ENCODE data around the gene KLHL5.
"Not testable (repeated sequence)": the region's sequence is repeated elsewhere in the genome, so short reads cannot be mapped to it uniquely, and the experiment has no call there.

Gene KLHL5
- 41.2 to 42.1 reads per million in 2 donors for total RNA-seq

DNA sequence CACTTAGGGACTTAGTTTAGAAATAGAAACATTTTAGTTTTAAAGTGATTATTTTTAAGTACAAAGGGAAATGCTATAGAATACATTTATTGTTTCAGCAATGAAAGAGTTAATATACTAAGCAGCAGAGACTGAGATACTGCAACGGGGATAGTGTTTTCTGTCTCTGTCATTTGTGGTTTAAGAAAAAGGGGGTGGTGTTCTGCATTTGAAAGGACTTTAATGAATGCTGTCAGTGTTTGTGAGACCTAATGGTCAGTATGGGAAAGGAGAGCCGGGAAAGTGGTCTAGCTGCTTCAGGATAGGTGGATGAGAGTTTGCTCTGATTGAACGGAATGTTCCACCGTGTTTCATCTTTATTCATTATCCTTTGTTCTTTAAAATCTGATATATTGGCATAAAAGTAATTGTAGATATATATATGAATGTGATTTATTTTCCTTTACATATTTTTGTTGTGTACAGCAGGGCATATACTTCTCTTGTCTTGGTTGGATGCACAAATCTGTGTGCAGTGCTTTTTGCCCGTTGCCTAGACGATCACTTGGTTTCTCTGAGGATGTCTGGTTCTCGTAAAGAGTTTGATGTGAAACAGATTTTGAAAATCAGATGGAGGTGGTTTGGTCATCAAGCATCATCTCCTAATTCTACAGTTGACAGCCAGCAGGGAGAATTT is at the start of gene KLHL5:
Gene KLHL5, plus strand, starts transcription at position 139 of the 676 bp plus-strand sequence. Its CDS starts 421 bp downstream, at position 560.
- DNase-seq: no peak

GRCh38 chr4:39014028-39014427 is 48.0 kb upstream of the KLHL5 start:
- no peak for DNase-seq

- no peak for DNase-seq
These were observed 41.9 kb upstream of the KLHL5 start for GRCh38 chr4:39020130-39020529.

DNA sequence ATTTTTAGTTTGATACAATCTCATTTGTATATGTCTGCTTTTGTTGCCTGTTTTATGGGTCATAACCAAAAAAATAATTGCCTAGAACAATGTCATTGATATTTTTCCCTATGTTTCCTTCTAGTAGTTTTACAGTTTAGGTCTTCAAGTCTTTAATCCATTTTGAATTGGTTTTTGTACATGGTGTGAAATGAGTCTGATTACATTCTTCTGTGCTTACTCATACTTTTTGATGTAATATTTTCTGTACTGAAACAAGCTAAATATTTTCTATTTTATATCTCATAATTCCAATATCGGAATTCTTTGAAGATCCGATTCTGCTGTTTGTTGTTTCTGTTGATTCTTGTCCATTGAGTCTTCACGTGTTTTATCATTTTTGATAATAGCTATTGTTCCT is 40.4 kb upstream of the KLHL5 start:
- DNase-seq: no peak

GRCh38 chr4:39022241-39022640 is 39.8 kb upstream of the KLHL5 start:
- DNase-seq: no peak

DNA sequence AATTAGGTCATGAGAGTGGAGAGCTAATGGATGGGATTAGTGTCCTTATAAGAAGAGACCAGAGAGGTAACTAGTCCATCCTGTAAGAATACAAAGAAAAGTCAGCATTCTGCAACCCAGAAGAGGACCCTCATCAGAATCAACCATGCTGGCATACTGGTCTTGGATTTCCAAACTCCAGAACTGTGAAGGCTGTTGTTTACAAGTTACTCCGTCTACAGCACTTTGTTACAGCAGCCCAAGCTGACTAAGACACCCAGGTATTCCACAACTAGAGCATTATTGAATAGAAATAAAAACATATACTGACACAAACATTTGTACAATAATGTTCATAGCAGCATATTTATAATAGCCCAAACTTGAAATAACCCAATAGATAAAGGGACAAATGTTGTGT is 39.0 kb upstream of the KLHL5 start:
- DNase-seq: no peak

- no peak for DNase-seq
These were observed 37.6 kb upstream of the KLHL5 start for GRCh38 chr4:39024311-39024865.

- no peak for DNase-seq
These were observed 36.4 kb upstream of the KLHL5 start for GRCh38 chr4:39025552-39026085.

DNA sequence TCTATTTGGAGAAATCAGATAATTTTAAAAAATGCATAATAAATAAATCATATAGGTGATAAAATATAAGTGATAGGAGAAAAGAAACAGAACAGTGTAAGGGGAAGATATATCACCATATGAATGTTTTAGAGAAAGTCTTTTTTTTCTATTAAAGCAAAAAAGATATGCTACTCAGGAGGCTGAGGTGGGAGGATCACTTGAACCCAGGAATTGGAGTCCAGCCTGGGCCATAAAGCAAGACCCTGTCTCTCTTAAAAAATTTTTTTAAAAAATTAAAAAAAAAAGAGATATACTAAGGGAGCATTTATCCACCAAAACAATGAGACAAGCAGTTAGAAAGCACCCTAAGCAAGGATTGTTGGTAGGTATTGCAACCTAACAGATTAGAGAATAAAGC is 35.9 kb upstream of the KLHL5 start:
- DNase-seq: no peak

DNA sequence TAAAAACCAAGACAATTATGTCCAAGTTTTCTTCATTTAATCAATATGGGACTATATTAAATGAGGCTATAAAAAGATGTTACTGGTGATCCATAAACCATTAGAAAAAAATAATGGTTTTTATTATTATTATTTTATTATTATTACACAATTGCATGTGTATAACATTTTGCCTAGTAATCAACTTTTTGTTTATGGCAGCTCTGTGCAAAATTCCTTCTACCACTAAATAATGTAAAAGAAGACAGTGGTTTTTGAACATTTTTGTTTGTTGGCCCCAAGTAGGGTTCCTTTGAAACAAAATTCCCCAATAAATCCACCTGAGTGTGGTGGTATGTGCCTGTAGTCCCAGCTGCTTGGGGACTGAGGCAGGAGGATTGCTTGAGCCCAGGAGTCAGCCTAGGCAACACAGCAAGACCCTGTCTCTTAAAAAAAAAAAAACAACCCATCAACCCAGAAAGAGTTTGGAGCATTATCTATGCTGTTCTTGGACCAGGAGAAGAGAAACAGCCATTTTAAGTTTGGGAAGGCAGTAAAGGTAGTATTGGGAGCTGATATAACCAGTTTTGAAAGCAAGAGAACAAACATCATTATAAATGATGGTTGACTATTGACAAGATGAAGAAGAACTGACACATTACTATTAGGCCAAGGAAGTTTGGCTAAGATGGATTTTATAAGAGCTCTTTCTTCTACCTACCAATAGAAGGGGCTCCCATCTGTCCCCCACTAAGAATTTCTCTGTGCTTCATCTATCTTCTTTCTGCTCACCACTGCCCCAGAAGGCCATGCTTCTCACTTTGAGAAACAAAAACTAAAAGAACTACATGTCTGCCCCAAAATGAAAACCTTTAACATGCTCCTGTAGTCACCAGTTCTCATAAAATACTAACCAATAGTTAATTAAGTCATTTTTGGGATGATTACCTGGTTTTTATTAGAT is 32.0 kb upstream of the KLHL5 start:
- no peak for DNase-seq

GRCh38 chr4:39030725-39031124 is 31.3 kb upstream of the KLHL5 start:
- no peak for DNase-seq

DNA sequence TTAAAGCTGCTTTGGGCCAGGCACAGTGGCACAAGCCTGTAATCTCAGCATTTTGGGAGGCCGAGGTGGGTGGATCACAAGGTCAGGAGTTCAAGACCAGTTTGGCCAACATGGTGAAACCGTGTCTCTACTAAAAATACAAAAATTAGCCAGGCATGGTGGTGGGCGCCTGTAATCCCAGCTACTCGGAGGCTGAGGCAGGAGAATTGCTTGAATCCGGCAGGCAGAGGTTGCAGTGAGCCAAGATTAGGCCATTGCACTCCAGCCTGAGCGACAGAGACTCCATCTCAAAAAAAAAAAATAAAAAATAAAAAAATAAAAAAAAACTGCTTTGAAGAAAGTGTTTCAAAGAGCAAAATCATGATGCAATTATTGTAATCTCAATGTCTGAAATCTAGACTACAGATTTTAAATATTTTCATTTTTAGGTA is 30.4 kb upstream of the KLHL5 start:
- DNase-seq: not testable (repeated sequence)

DNA sequence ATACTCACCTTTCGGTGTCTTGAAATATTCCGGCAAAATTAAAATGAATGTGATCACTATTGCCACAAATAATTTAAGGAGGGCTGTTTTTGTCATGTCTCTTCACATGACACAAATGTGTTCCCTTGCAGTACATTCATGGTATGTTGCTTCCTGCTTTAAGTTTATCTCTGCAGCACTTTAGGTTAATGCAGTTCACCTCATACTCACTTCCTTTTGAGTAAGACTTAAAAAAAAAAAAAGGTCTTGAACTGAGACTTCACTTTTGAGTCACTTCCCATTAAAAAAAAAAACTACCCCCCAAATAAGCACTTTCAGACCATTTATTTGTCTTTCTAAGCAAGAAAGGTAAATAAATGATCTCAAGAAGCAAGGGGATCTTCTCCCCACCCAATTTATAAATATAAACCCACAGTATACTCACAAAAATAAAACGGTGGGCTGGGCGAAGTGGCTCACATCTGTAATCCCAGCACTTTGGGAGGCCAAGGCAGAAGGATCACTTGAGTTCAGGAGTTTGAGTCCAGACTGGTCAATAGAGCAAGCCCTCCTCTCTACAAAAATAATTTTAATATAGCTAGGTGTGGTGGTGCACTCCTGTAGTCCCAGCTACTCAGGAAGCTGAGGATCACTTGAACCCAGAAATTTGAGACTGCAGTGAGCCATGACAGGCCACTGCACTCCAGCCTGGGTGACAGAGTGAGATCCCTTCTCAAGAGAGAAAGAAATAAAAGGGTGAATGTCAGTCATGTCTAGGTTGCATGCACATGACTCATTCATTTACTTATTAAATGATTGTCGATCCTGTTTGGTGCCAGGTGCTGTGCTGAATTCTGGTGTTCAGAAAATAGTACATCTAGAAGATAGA is 29.6 kb upstream of the KLHL5 start, which contains the start of gene TMEM156:
Gene TMEM156, minus strand, starts transcription at position 192 of the 868 bp plus-strand sequence. Its CDS starts 96 bp downstream, at position 96.
- no peak for DNase-seq

DNA sequence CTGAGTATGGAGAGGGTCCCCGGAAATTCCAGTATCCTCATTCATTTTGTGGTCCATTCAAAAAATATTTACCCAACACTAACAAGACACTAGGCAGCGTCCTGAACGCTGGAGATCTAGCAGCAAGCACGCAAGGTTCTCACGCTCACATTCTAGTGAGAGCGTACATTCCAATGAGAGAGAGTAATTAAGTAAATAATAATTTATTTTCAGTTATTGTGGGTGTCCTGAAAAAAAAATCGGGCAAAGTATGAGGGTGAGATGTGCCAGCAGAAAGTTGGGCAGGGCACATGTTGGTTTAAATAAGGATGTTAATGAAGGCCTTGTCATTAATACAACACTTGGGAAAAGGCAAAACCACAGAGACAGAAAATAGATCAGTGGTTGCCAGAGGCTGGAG is 25.9 kb upstream of the KLHL5 start:
- no peak for DNase-seq

- no peak for DNase-seq
These were observed 24.6 kb upstream of the KLHL5 start for GRCh38 chr4:39037491-39037825.

DNA sequence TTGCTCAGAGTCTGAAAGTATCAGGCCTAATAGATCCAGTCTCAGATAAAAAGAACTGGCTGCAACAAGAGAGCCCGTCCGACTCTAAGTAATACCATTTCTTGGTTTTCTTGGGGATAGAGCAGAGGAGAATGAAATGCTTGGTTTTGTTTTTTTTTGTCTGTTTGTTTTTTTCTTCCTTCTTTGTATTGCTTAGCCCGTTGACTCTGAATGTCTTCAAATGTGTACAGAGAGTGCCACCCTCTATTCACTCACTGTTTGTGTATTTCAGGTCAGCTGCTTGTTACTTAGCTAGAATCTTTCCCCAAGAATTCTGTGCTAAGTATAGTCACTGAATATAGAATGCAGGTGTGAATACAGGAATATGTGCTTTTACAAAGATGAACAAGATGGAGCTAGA is 24.1 kb upstream of the KLHL5 start:
- no peak for DNase-seq

- DNase-seq: no peak
These were observed 22.9 kb upstream of the KLHL5 start for GRCh38 chr4:39039108-39039507.

DNA sequence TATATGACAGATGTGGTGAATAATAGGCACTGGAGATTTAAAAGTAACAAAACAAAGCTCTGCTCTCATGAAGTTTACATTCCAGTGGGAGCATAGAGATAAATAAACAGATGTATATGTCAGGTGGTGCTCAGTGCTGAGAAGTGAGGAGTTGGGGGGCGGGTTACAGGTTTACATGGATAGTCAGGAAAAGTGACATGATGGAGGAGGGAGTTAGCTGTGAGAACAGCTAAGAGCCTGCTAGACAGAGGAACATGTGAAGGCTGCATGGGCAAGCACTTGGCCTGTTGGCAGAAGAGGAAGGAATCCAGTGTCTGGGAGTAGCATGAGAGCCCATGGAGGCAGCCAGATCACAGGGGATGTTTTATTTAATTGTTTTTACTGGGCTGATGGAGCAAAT is 19.7 kb upstream of the KLHL5 start:
- no peak for DNase-seq

DNA sequence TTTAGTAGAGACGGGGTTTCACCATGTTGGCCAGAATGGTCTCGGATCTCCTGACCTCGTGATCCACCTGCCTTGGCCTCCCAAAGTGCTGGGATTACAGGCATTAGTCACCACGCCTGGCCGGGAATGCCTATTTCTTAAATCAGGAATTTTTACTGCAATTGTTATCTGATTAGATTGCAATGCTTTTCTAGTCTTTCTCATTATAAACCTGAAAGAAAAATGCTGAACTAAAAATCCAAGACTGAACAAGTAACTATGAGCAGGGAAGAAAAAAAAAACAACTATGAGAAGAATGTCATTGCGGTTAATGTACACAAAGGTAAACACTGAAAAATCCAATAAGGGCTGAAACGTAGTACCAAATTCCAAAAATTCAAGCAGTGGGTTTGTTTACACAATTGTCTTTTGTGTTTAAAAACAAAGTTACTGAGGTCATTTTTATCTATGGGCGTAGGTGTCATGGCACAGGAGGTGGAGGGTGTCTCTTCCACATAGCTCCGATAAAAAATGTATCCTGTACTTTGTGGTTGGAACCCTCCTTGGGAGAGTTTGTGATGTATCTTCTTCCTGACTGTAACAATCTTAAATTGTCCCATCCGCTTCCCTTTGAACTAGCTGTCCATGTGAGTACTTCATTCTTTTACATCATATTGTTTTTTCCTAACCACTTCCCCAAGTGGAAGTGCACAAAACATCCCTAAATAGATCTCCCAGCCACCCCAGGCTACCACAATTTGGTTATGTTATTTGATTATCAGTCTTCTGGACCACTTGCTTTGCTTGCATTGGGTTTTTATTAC is 18.8 kb upstream of the KLHL5 start:
- no peak for DNase-seq

- no peak for DNase-seq
These were observed 18.1 kb upstream of the KLHL5 start for GRCh38 chr4:39043861-39044363.

- DNase-seq: peak; percentile 91
These were observed 17.6 kb upstream of the KLHL5 start for GRCh38 chr4:39044364-39044955.
